ENCODE results near the gene WASHC2A. TPM values are rescaled to one million over a fixed set of nuclear protein-coding genes. Genes with fewer than 3 reads are reported as not detected.
"Not testable (repeated sequence)": the region's sequence is repeated elsewhere in the genome, so short reads cannot be mapped to it uniquely, and the experiment has no call there.

WASHC2A gene
- total and polyA plus RNA-seq, 4 donors, result 8.9 to 54.3 (median 26.8) TPM

GRCh38 chr10:50159856-50160255, 92.1 kb downstream of the WASHC2A start:
- DNase-seq; H3K36me3 ChIP-seq (ENCODE audit: control insufficient read depth in 1 of 2, insufficient read depth in 2 of 2, low read length in 1 of 2); ATAC-seq (ENCODE audit: low FRiP score); H3K27me3 ChIP-seq (ENCODE audit: control insufficient read depth in 1 of 2, insufficient read depth in 2 of 2, low read length in 1 of 2); H3K4me3 ChIP-seq (ENCODE audit: low read length in 2 of 2); H3K9me3 ChIP-seq (ENCODE audit: control insufficient read depth, low read length); H3K27ac ChIP-seq (ENCODE audit: low read depth in 1 of 2, low read length in 2 of 2); H3K4me1 ChIP-seq (ENCODE audit: control insufficient read depth in 1 of 2, insufficient read depth in 2 of 2, low read length in 2 of 2); intact Hi-C loops (cut with DNase I): not testable (repeated sequence)
- WGBS, 2 donors, result 79 to 85% methylated on average over 2 of the region's 2 CpGs

- H3K9me3 ChIP-seq (ENCODE audit: control insufficient read depth, low read length); DNase-seq; ATAC-seq (ENCODE audit: low FRiP score); H3K4me3 ChIP-seq (ENCODE audit: low read length in 2 of 2); intact Hi-C loops (cut with DNase I); H3K36me3 ChIP-seq (ENCODE audit: control insufficient read depth in 1 of 2, insufficient read depth in 2 of 2, low read length in 1 of 2); H3K27me3 ChIP-seq (ENCODE audit: control insufficient read depth in 1 of 2, insufficient read depth in 2 of 2, low read length in 1 of 2); H3K4me1 ChIP-seq (ENCODE audit: control insufficient read depth in 1 of 2, insufficient read depth in 2 of 2, low read length in 2 of 2); H3K27ac ChIP-seq (ENCODE audit: low read depth in 1 of 2, low read length in 2 of 2): not testable (repeated sequence)
- 48 to 49% methylated on average over 2 of the region's 2 CpGs for WGBS, 2 donors
Observed at GRCh38 chr10:50165038-50165437, 97.3 kb downstream of the WASHC2A start.

- DNase-seq; intact Hi-C loops (cut with DNase I); H3K9me3 ChIP-seq (ENCODE audit: control insufficient read depth, low read length); H3K36me3 ChIP-seq (ENCODE audit: control insufficient read depth in 1 of 2, insufficient read depth in 2 of 2, low read length in 1 of 2); H3K4me1 ChIP-seq (ENCODE audit: control insufficient read depth in 1 of 2, insufficient read depth in 2 of 2, low read length in 2 of 2); H3K27me3 ChIP-seq (ENCODE audit: control insufficient read depth in 1 of 2, insufficient read depth in 2 of 2, low read length in 1 of 2); ATAC-seq (ENCODE audit: low FRiP score); H3K27ac ChIP-seq (ENCODE audit: low read depth in 1 of 2, low read length in 2 of 2); H3K4me3 ChIP-seq (ENCODE audit: low read length in 2 of 2): not testable (repeated sequence)
- 88 to 90% methylated on average over 3 of the region's 3 CpGs for WGBS, 2 donors
Observed at GRCh38 chr10:50167833-50168232, 100.1 kb downstream of the WASHC2A start.

- H3K36me3 ChIP-seq (ENCODE audit: control insufficient read depth in 1 of 2, insufficient read depth in 2 of 2, low read length in 1 of 2); ATAC-seq (ENCODE audit: low FRiP score); H3K9me3 ChIP-seq (ENCODE audit: control insufficient read depth, low read length); intact Hi-C loops (cut with DNase I); H3K4me1 ChIP-seq (ENCODE audit: control insufficient read depth in 1 of 2, insufficient read depth in 2 of 2, low read length in 2 of 2); H3K27ac ChIP-seq (ENCODE audit: low read depth in 1 of 2, low read length in 2 of 2); H3K27me3 ChIP-seq (ENCODE audit: control insufficient read depth in 1 of 2, insufficient read depth in 2 of 2, low read length in 1 of 2); H3K4me3 ChIP-seq (ENCODE audit: low read length in 2 of 2); DNase-seq: not testable (repeated sequence)
- 62 to 76% methylated on average over 1 of the region's 1 CpG for WGBS, 2 donors
Observed at GRCh38 chr10:50169506-50169905, 101.8 kb downstream of the WASHC2A start.

- H3K9me3 ChIP-seq (ENCODE audit: control insufficient read depth, low read length); H3K4me3 ChIP-seq (ENCODE audit: low read length in 2 of 2); ATAC-seq (ENCODE audit: low FRiP score); H3K27ac ChIP-seq (ENCODE audit: low read depth in 1 of 2, low read length in 2 of 2); H3K27me3 ChIP-seq (ENCODE audit: control insufficient read depth in 1 of 2, insufficient read depth in 2 of 2, low read length in 1 of 2); intact Hi-C loops (cut with DNase I); DNase-seq; H3K36me3 ChIP-seq (ENCODE audit: control insufficient read depth in 1 of 2, insufficient read depth in 2 of 2, low read length in 1 of 2); H3K4me1 ChIP-seq (ENCODE audit: control insufficient read depth in 1 of 2, insufficient read depth in 2 of 2, low read length in 2 of 2): not testable (repeated sequence)
- WGBS, 2 donors, result 42 to 45% methylated on average over 3 of the region's 3 CpGs
Observed at GRCh38 chr10:50174788-50175525, 107.2 kb downstream of the WASHC2A start.

Other genes starting within 250 kb of the WASHC2A start
- 10 to 100 TPM; 25.3 to 32.0 TPM for gene PARG, start 125.9 kb upstream of the WASHC2A start, total RNA-seq
- 1 to 10 TPM; 6.9 to 7.6 TPM for gene PARG, start 125.9 kb upstream of the WASHC2A start, polyA plus RNA-seq
- 10 to 100 TPM; 21.0 to 24.0 TPM for gene TIMM23B, start 125.9 kb upstream of the WASHC2A start, total RNA-seq
- gene TIMM23B, start 125.9 kb upstream of the WASHC2A start, polyA plus RNA-seq, result 10 to 100 TPM; 10.6 to 17.1 TPM
- gene AGAP6, start 79.5 kb upstream of the WASHC2A start, total RNA-seq, result 10 to 100 TPM; 12.7 to 20.4 TPM
- 10 to 100 TPM in 1 of 2 donors, 1 to 10 TPM in 1; 3.9 to 35.9 TPM for gene AGAP6, start 79.5 kb upstream of the WASHC2A start, polyA plus RNA-seq
- gene ASAH2, start 183.6 kb downstream of the WASHC2A start, total RNA-seq, result 1 to 10 TPM; 2.3 to 5.2 TPM
- 1 to 10 TPM in 1 of 2 donors, under 1 TPM in 1; 0.08 to 2.1 TPM for gene ASAH2, start 183.6 kb downstream of the WASHC2A start, polyA plus RNA-seq